HL-60 (cell line): ENCODE measurements around the gene LIMCH1.
"Not testable (repeated sequence)": the region's sequence is repeated elsewhere in the genome, so short reads cannot be mapped to it uniquely, and the experiment has no call there.

Experiments used
- DNase-seq, 2 experiments: peaks; one replicate each; pipeline ENCODE4 v3.0.0-alpha.2; 2010 to 2020; ENCODE audit warnings: low read depth in 1 of 2, low spot score in 1 of 2
- H3K27ac ChIP-seq: fragments of 250-450 bp; sonication (Bioruptor Pico); replicated peaks from 2 replicates; pipeline ENCODE4 v1.5.1; 2020; ENCODE audit warnings: mild to moderate bottlenecking, moderate library complexity
- H3K27me3 ChIP-seq: fragments of 250-450 bp; sonication (Bioruptor Pico); 2 replicates; pipeline ENCODE4 v1.5.1; 2021; ENCODE audit warnings: mild to moderate bottlenecking, moderate library complexity; ENCODE audit not compliant: insufficient read depth, poor library complexity, severe bottlenecking
- H3K4me3 ChIP-seq: replicated peaks from 2 replicates; pipeline ENCODE4 v1.5.1; 2011; ENCODE audit warnings: mild to moderate bottlenecking, control low read depth, low read length; ENCODE audit not compliant: insufficient read depth
- GABPA ChIP-seq: IDR thresholded peaks from 2 replicates; pipeline ENCODE4 v1.6.1; 2012; ENCODE audit warnings: low read depth
- POLR2AphosphoS5 ChIP-seq: IDR thresholded peaks from 2 replicates; pipeline ENCODE4 v1.6.1; 2012; ENCODE audit warnings: low read depth
- SPI1 ChIP-seq: IDR thresholded peaks from 2 replicates; pipeline ENCODE4 v1.6.1; 2012; ENCODE audit warnings: low read depth, mild to moderate bottlenecking, borderline replicate concordance
- TF ChIP-seq, protein P1 (sequence below): IDR thresholded peaks from 2 replicates; pipeline ENCODE4 v1.6.1; 2012; ENCODE audit warnings: low read depth; ENCODE audit not compliant: insufficient replicate concordance
- TF ChIP-seq, protein P2 (sequence below): IDR thresholded peaks from one replicate; pipeline ENCODE4 v1.5.1; 2011; ENCODE audit warnings: low read length, control low read depth, inconsistent platforms; ENCODE audit not compliant: insufficient read depth

The LIMCH1 gene

DNA sequence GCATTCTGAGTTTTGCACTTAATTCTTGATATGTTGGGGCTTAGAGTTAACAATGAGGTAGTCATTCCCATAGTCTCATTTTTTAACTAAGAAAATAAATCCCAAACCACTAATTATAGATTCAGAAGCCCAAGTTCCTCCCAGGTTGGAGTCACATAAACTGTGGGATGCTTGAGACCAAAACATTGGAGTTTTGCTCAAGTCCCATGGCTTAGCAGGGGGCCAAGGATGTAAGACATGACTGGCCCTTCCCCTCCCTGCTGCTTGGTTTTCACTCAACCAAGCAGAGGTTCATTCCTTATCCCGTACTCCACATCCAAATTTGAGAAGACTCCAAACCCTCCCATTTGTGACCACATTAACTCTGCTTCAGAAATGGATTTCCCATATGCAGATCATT is 101.3 kb downstream of the LIMCH1 start:
- Histone ChIP-seq H3K27ac (no peak overlapping the region), H3K27me3 (peaks cover 25% of the 10 kb centered on the region), H3K4me3 (no peak overlapping the region)
- no peak for DNase-seq
- no peak for TF ChIP-seq POLR2AphosphoS5
- TF ChIP-seq, protein P1, sequence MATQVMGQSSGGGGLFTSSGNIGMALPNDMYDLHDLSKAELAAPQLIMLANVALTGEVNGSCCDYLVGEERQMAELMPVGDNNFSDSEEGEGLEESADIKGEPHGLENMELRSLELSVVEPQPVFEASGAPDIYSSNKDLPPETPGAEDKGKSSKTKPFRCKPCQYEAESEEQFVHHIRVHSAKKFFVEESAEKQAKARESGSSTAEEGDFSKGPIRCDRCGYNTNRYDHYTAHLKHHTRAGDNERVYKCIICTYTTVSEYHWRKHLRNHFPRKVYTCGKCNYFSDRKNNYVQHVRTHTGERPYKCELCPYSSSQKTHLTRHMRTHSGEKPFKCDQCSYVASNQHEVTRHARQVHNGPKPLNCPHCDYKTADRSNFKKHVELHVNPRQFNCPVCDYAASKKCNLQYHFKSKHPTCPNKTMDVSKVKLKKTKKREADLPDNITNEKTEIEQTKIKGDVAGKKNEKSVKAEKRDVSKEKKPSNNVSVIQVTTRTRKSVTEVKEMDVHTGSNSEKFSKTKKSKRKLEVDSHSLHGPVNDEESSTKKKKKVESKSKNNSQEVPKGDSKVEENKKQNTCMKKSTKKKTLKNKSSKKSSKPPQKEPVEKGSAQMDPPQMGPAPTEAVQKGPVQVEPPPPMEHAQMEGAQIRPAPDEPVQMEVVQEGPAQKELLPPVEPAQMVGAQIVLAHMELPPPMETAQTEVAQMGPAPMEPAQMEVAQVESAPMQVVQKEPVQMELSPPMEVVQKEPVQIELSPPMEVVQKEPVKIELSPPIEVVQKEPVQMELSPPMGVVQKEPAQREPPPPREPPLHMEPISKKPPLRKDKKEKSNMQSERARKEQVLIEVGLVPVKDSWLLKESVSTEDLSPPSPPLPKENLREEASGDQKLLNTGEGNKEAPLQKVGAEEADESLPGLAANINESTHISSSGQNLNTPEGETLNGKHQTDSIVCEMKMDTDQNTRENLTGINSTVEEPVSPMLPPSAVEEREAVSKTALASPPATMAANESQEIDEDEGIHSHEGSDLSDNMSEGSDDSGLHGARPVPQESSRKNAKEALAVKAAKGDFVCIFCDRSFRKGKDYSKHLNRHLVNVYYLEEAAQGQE = no peak
- no peak for TF ChIP-seq SPI1
- TF ChIP-seq GABPA = no peak
- TF ChIP-seq, protein P2, sequence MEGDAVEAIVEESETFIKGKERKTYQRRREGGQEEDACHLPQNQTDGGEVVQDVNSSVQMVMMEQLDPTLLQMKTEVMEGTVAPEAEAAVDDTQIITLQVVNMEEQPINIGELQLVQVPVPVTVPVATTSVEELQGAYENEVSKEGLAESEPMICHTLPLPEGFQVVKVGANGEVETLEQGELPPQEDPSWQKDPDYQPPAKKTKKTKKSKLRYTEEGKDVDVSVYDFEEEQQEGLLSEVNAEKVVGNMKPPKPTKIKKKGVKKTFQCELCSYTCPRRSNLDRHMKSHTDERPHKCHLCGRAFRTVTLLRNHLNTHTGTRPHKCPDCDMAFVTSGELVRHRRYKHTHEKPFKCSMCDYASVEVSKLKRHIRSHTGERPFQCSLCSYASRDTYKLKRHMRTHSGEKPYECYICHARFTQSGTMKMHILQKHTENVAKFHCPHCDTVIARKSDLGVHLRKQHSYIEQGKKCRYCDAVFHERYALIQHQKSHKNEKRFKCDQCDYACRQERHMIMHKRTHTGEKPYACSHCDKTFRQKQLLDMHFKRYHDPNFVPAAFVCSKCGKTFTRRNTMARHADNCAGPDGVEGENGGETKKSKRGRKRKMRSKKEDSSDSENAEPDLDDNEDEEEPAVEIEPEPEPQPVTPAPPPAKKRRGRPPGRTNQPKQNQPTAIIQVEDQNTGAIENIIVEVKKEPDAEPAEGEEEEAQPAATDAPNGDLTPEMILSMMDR = no peak

DNA sequence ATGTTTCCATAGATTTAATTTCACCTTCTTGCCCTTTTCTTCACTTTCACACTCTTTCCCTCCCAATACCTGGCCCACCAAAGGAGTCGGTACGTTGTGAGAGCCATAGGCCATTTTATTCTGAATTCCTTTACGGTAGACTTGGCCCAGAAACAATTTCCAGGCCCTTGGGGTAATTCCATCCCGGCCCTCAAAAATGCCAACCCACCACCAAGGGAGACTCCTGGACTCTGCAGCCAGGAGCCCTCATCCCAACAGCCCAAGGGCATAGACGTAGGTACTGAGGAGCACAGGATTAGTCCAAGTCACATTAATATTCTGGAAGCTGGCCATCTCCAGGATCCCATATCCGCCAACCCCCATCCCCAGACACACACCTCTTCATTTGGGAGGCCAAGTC is 102.9 kb downstream of the LIMCH1 start:
- DNase-seq = no peak
- TF ChIP-seq, protein P1 = no peak
- TF ChIP-seq, protein P2 = no peak
- TF ChIP-seq GABPA = no peak
- no peak for TF ChIP-seq SPI1
- TF ChIP-seq POLR2AphosphoS5 = no peak
- no peak overlapping the region for H3K4me3 ChIP-seq
- H3K27ac ChIP-seq = no peak overlapping the region
- H3K27me3 ChIP-seq = peaks cover 37% of the 10 kb centered on the region

DNA sequence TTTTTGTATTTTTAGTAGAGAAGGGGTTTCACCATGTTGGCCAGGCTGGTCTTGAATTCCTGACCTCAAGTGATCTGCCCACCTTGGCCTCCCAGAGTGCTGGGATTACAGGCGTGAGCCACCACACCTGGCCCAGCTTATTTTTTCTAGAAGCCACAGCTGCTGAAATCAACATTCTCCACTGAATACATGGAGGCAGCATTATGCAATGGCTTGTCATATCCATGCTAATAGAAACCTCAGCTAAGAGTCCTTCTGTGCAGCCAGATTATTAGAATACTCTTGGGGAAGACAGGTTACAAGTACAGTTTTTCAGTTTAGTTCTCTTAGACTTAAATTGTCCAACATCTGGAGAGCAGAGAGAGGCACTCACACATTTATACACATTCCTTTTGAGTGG is 104.8 kb downstream of the LIMCH1 start:
- not testable (repeated sequence) for H3K27ac ChIP-seq, H3K4me3 ChIP-seq, DNase-seq
- H3K27me3 ChIP-seq = peaks cover 33% of the 10 kb centered on the region

DNA sequence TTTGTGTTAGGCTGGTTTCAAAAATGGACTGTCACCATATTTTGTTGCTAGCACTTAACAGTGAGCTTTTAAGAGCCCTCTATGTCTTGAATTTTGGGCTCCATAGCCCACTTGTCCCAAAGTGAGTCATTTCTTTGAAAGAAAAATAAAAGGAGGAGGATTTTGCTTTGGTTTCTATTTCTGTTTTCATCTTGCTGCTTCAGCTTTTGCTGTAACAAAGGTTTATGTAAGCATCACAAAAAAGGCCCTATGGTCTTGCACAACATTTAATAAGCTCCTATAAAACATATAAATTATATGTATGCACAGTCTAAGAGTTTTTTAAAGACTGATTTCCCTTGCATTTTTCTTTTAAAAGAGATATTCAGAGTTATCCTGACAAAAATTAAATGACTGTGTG is 105.4 kb downstream of the LIMCH1 start:
- H3K4me3 ChIP-seq = no peak overlapping the region
- no peak overlapping the region for H3K27ac ChIP-seq
- TF ChIP-seq SPI1 (no peak), GABPA (no peak), POLR2AphosphoS5 (no peak)
- TF ChIP-seq, protein P1 = no peak
- TF ChIP-seq, protein P2 = no peak
- no peak for DNase-seq
- H3K27me3 ChIP-seq = peaks cover 33% of the 10 kb centered on the region
